Nephron (organoid): Measurements from ENCODE around the gene PLIN4.

Experiments used
- H3K27ac Mint-ChIP-seq, 3 experiments: 2 replicates each; pipeline ENCODE4 v1.8.0; 2020; ENCODE audit warnings: mixed read lengths in 3 of 3, mild to moderate bottlenecking in 2 of 3, moderate library complexity in 1 of 3
- H3K27me3 Mint-ChIP-seq: 2 replicates; pipeline ENCODE4 v1.8.0; 2021; ENCODE audit warnings: low read depth, mild to moderate bottlenecking, moderate library complexity, mixed read lengths
- H3K36me3 Mint-ChIP-seq: 2 replicates; pipeline ENCODE4 v1.8.0; 2020; ENCODE audit warnings: low read depth, mixed read lengths
- H3K4me1 Mint-ChIP-seq: 2 replicates; pipeline ENCODE4 v1.8.0; 2020; ENCODE audit warnings: mixed read lengths
- H3K4me3 Mint-ChIP-seq, 3 experiments: 2 replicates each; pipeline ENCODE4 v1.8.0; 2020; ENCODE audit warnings: mild to moderate bottlenecking in 3 of 3, mixed read lengths in 3 of 3, moderate library complexity in 2 of 3
- H3K9me3 Mint-ChIP-seq: 2 replicates; pipeline ENCODE4 v1.8.0; 2020; ENCODE audit warnings: mixed read lengths
- CTCF ChIP-seq, 3 experiments: fragments of 200-600 bp; sonication (generic); IDR thresholded peaks; one replicate each; pipeline ENCODE4 v1.5.0; 2021; ENCODE audit warnings: antibody characterized with exemption in 3 of 3; ENCODE audit not compliant: unreplicated experiment in 3 of 3

PLIN4 gene

GRCh38 chr19:4516939-4517300, 1.4 kb downstream of the PLIN4 start:
- H3K27ac Mint-ChIP-seq: no peak overlapping the region
- H3K27me3 Mint-ChIP-seq: peaks cover 4% of the 10 kb centered on the region
- H3K4me1 Mint-ChIP-seq: peaks cover 11% of the 10 kb centered on the region
- no peak overlapping the region for H3K4me3 Mint-ChIP-seq
- no peaks in the 10 kb centered on the region for H3K9me3 Mint-ChIP-seq
- TF ChIP-seq CTCF (IDR thresholded peaks at IDR 0.05; ENCODE audit: unreplicated experiment in 3 of 3): no peak
- no peaks in the 10 kb centered on the region for H3K36me3 Mint-ChIP-seq

- Mint-ChIP-seq H3K27me3 (peaks cover 1% of the 10 kb centered on the region), H3K4me1 (peaks cover 11% of the 10 kb centered on the region), H3K9me3 (no peaks in the 10 kb centered on the region), H3K4me3 (no peak overlapping the region), H3K36me3 (no peaks in the 10 kb centered on the region), H3K27ac (no peak overlapping the region)
- no peak for TF ChIP-seq CTCF (IDR thresholded peaks at IDR 0.05; ENCODE audit: unreplicated experiment in 3 of 3)
Observed at GRCh38 chr19:4516199-4516938, 1.9 kb downstream of the PLIN4 start.

GRCh38 chr19:4515732-4516131, 2.6 kb downstream of the PLIN4 start:
- Mint-ChIP-seq H3K36me3 (no peaks in the 10 kb centered on the region), H3K27me3 (no peaks in the 10 kb centered on the region), H3K27ac (no peak overlapping the region), H3K9me3 (no peaks in the 10 kb centered on the region), H3K4me3 (no peak overlapping the region), H3K4me1 (peaks cover 11% of the 10 kb centered on the region)
- TF ChIP-seq CTCF (IDR thresholded peaks at IDR 0.05; ENCODE audit: unreplicated experiment in 3 of 3): no peak

GRCh38 chr19:4513248-4513647, 5.0 kb downstream of the PLIN4 start:
- no peaks in the 10 kb centered on the region for H3K4me1 Mint-ChIP-seq
- H3K9me3 Mint-ChIP-seq: no peaks in the 10 kb centered on the region
- H3K27me3 Mint-ChIP-seq: no peaks in the 10 kb centered on the region
- no peak overlapping the region for H3K4me3 Mint-ChIP-seq
- no peaks in the 10 kb centered on the region for H3K36me3 Mint-ChIP-seq
- no peak overlapping the region for H3K27ac Mint-ChIP-seq
- no peak for TF ChIP-seq CTCF (IDR thresholded peaks at IDR 0.05; ENCODE audit: unreplicated experiment in 3 of 3)

- H3K27me3 Mint-ChIP-seq: no peaks in the 10 kb centered on the region
- H3K4me3 Mint-ChIP-seq: no peak overlapping the region
- TF ChIP-seq CTCF (IDR thresholded peaks at IDR 0.05; ENCODE audit: unreplicated experiment in 3 of 3): no peak
- H3K36me3 Mint-ChIP-seq: no peaks in the 10 kb centered on the region
- no peaks in the 10 kb centered on the region for H3K4me1 Mint-ChIP-seq
- no peak overlapping the region for H3K27ac Mint-ChIP-seq
- no peaks in the 10 kb centered on the region for H3K9me3 Mint-ChIP-seq
Observed at GRCh38 chr19:4512070-4512469, 6.2 kb downstream of the PLIN4 start.
